Coronary artery (tissue), 2 donors: ENCODE results near the gene H3-3A.

ENCODE experiments used
- DNase-seq: peaks from one replicate; pipeline ENCODE4 v3.0.0-alpha.2; 2017; ENCODE audit warnings: low spot score
- H3K27ac ChIP-seq, 2 donors: fragments of 200-600 bp; sonication (generic); one replicate each; pipeline ENCODE4 v1.5.1; 2016 to 2019
- H3K4me3 ChIP-seq: fragments of 200-600 bp; sonication (generic); 2 replicates; pipeline ENCODE4 v1.5.1; 2016; ENCODE audit warnings: mild to moderate bottlenecking, moderate library complexity
- TF ChIP-seq, protein P1 (sequence below): fragments of 200-600 bp; sonication (generic); IDR thresholded peaks from one replicate; pipeline ENCODE4 v1.5.1; 2019; ENCODE audit warnings: antibody characterized with exemption

The H3-3A gene

GRCh38 chr1:226061841-226062557, 517 bp upstream of the H3-3A start:
- DNase-seq, result peak; percentile 85
- TF ChIP-seq, protein P1, sequence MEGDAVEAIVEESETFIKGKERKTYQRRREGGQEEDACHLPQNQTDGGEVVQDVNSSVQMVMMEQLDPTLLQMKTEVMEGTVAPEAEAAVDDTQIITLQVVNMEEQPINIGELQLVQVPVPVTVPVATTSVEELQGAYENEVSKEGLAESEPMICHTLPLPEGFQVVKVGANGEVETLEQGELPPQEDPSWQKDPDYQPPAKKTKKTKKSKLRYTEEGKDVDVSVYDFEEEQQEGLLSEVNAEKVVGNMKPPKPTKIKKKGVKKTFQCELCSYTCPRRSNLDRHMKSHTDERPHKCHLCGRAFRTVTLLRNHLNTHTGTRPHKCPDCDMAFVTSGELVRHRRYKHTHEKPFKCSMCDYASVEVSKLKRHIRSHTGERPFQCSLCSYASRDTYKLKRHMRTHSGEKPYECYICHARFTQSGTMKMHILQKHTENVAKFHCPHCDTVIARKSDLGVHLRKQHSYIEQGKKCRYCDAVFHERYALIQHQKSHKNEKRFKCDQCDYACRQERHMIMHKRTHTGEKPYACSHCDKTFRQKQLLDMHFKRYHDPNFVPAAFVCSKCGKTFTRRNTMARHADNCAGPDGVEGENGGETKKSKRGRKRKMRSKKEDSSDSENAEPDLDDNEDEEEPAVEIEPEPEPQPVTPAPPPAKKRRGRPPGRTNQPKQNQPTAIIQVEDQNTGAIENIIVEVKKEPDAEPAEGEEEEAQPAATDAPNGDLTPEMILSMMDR, result no peak

GRCh38 chr1:226063224-226063976, 884 bp downstream of the H3-3A start:
- peak overlapping the region; percentile 81 for H3K4me3 ChIP-seq
- peak; percentile 78 for DNase-seq
- TF ChIP-seq, protein P1, result no peak
- H3K27ac ChIP-seq, result peak overlapping the region; percentile 95 to 97

More at GRCh38 chr1:226061841-226062557, 517 bp upstream of the H3-3A start:
- H3K27ac ChIP-seq, result peak overlapping the region; percentile 95 to 98
- peak overlapping the region; percentile 81 for H3K4me3 ChIP-seq

DNA sequence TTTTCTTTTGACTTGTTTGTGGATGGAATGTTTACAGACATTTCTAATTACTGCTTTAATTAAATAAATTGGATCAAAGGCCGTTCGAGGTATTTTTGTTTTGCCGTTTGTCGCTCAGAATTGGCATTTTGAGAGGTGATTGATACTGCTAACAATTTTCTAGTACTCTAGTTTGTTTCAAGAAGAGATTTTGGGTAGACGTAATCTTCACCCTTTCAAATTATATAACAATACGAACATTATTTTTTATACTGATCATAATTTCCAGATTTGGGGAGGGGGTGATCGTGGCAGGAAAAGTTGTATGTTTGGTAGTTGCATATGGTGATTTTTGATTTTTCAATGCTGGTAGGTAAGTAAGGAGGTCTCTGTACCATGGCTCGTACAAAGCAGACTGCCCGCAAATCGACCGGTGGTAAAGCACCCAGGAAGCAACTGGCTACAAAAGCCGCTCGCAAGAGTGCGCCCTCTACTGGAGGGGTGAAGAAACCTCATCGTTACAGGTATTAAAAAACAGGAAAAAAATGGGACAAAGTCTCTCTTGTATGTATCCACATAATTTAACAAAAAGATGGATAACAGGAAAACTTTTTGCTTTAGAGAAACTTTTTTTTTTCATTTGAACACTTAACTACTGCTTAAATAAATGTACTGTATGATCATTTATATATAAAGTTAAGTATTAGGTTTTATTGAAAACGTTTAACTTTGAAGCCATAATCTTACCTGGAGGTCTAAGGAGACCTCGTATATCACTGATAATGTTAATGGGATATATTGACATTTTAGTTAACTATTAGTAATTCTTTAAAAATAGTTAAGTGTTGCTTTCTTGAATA, 1.7 kb downstream of the H3-3A start:
- Histone ChIP-seq H3K4me3 (peak overlapping the region; percentile 81), H3K27ac (peak overlapping the region; percentile 95 to 97)
- no peak for DNase-seq
- TF ChIP-seq, protein P1, result peak; percentile 57

DNA sequence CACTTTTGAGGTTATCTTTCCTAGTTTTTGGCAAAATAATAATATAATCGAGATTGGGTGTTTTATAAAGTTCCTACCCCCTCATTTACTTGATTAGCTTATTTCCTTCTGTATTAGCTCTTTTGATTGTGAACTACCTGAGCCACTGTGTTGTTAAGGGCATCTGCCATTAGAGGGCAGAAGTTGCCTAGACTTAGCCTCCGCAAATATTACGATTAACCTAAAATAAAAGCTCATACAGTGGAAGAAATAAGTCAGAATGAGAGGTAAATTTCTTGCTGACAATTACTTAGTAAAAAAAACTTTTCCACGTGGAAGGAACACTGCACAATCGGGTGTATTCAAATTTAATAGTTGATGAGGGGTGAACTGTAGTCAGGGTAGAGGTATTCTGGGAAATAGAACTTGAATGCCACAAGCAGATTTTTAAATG, 2.3 kb downstream of the H3-3A start:
- TF ChIP-seq, protein P1, result no peak
- Histone ChIP-seq H3K4me3 (peak overlapping the region; percentile 81), H3K27ac (peak overlapping the region in 1 of 2 donors; percentile 97)
- no peak for DNase-seq

DNA sequence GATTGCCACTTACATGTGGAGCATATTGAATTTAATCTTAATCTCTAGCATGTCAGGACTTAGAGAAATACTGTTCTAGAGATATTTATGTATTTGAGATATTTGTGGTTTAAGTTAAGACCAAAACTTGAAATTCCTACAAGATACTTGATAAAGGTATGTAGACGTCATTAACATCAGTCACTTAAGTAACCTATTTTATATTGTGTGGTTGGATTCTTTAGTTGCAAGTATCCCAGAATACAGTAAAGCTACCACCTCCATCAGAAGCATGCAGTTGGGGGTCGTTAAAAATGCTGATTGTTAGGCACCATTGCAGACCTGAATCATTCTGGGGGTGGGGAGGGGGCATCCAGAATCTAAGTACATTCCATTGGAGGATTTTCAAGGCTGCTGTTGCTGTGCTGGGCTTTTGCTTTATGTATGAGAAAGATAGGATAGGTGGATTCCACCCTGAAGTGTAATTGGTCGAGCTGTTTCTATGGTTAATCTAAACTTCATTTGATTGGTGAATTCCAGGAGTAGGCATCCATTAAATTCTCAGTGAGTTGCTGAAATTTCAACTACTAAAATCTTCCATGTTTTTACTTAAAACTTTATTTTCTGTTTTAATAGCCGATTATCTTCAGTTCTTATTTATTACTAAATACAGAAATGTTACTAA, 4.0 kb downstream of the H3-3A start:
- no peak overlapping the region for H3K27ac ChIP-seq
- H3K4me3 ChIP-seq, result no peak overlapping the region
- TF ChIP-seq, protein P1, result no peak
- DNase-seq, result no peak

- Histone ChIP-seq H3K4me3 (no peak overlapping the region), H3K27ac (no peak overlapping the region)
- no peak for DNase-seq
- TF ChIP-seq, protein P1, result no peak
Observed at GRCh38 chr1:226069811-226070489, 7.4 kb downstream of the H3-3A start.
